Liver (tissue), 3 donors: ENCODE measurements around the gene KCNA1.

ENCODE experiments used
- CTCF ChIP-seq: fragments of 150-350 bp; IDR thresholded peaks from 2 replicates; pipeline ENCODE4 v1.5.1; 2017; ENCODE audit warnings: improper control_type of control experiment, low read depth, low read length; ENCODE audit not compliant: missing input control
- EGR1 ChIP-seq, 2 donors: IDR thresholded peaks; 2 replicates each; pipeline ENCODE4 v1.6.1; 2016 to 2018; ENCODE audit warnings: antibody characterized with exemption in 2 of 2, low read depth in 2 of 2
- JUND ChIP-seq, 2 donors: IDR thresholded peaks; 2 replicates each; pipeline ENCODE4 v1.6.1; 2016; ENCODE audit warnings: antibody characterized with exemption in 2 of 2
- MAX ChIP-seq: IDR thresholded peaks from 2 replicates; pipeline ENCODE4 v1.6.1; 2016; ENCODE audit warnings: antibody characterized with exemption
- RAD21 ChIP-seq, 2 donors: IDR thresholded peaks; 2 replicates each; pipeline ENCODE4 v1.6.1; 2016; ENCODE audit warnings: antibody characterized with exemption in 2 of 2, mild to moderate bottlenecking in 2 of 2
- REST ChIP-seq: IDR thresholded peaks from 2 replicates; pipeline ENCODE4 v1.6.1; 2016; ENCODE audit warnings: antibody characterized with exemption, mild to moderate bottlenecking
- YY1 ChIP-seq: IDR thresholded peaks from 2 replicates; pipeline ENCODE4 v1.6.1; 2016; ENCODE audit warnings: antibody characterized with exemption, mild to moderate bottlenecking
- donor health status: healthy.
- donor health status: healthy.

- no peak for TF ChIP-seq CTCF
- TF ChIP-seq RAD21 (IDR thresholded peaks at IDR 0.05), result no peak
- TF ChIP-seq JUND (IDR thresholded peaks at IDR 0.05), result no peak
- TF ChIP-seq YY1, result no peak
- no peak for TF ChIP-seq EGR1 (IDR thresholded peaks at IDR 0.05; ENCODE audit: low read depth in 2 of 2)
- TF ChIP-seq REST, result no peak
- no peak for TF ChIP-seq MAX
These were observed 45.1 kb upstream of the KCNA1 start for GRCh38 chr12:4864575-4864974.
